ENCODE measurements around the gene RBM6. TPM values are rescaled to one million over a fixed set of nuclear protein-coding genes. Genes with fewer than 3 reads are reported as not detected.
"Not testable (repeated sequence)": the region's sequence is repeated elsewhere in the genome, so short reads cannot be mapped to it uniquely, and the experiment has no call there.

The RBM6 gene
- polyA plus RNA-seq, 1 donor, result 153 TPM

- Histone ChIP-seq H3K27me3 (ENCODE audit: control insufficient read depth, insufficient read depth, low read length) (no peaks in the 10 kb centered on the region), H3K27ac (ENCODE audit: low read length) (peak overlapping the region; percentile 83), H3K9me3 (ENCODE audit: control insufficient read depth, low read depth, low read length) (no peaks in the 10 kb centered on the region), H3K36me3 (ENCODE audit: control insufficient read depth, insufficient read depth, low read length) (no peaks in the 10 kb centered on the region), H3K4me3 (ENCODE audit: low read length) (no peak overlapping the region), H3K4me1 (ENCODE audit: control insufficient read depth, insufficient read depth, low read length) (peaks cover 41% of the 10 kb centered on the region)
- WGBS (ENCODE audit: insufficient coverage, low lambda C conversion rate), result no CpG with 5 or more reads among the region's 1 CpG
- peak; percentile 45 to 87 for DNase-seq
Observed at GRCh38 chr3:49930922-49931321, 9.0 kb upstream of the RBM6 start.

DNA sequence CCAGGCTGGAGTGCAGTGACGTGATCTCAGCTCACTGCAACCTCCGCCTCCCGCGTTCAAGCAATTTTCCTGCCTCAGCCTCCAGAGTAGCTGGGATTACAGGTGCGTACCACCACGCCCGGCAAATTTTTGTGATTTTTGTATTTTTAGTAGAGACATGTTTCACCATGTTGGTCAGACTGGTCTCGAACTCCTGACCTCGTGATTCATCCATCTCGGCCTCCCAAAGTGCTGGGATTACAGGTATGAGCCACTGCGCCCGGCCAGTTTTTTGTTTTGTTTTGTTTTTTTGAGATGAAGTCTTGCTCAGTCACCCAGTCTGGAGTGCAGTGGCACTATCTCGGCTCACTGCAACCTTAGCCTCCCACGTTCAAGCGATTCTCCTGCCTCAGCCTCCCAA lies 7.7 kb upstream of the RBM6 start:
- H3K9me3 ChIP-seq (ENCODE audit: control insufficient read depth, low read depth, low read length); H3K27me3 ChIP-seq (ENCODE audit: control insufficient read depth, insufficient read depth, low read length); H3K36me3 ChIP-seq (ENCODE audit: control insufficient read depth, insufficient read depth, low read length); H3K4me3 ChIP-seq (ENCODE audit: low read length); H3K27ac ChIP-seq (ENCODE audit: low read length); DNase-seq: not testable (repeated sequence)
- peaks cover 37% of the 10 kb centered on the region for H3K4me1 ChIP-seq (ENCODE audit: control insufficient read depth, insufficient read depth, low read length)
- WGBS (ENCODE audit: insufficient coverage, low lambda C conversion rate), result no CpG with 5 or more reads among the region's 15 CpGs

GRCh38 chr3:49937090-49937489 lies 2.9 kb upstream of the RBM6 start:
- Histone ChIP-seq H3K27me3 (ENCODE audit: control insufficient read depth, insufficient read depth, low read length) (no peaks in the 10 kb centered on the region), H3K27ac (ENCODE audit: low read length) (peak overlapping the region; percentile 61), H3K4me1 (ENCODE audit: control insufficient read depth, insufficient read depth, low read length) (peaks cover 12% of the 10 kb centered on the region), H3K4me3 (ENCODE audit: low read length) (no peak overlapping the region), H3K9me3 (ENCODE audit: control insufficient read depth, low read depth, low read length) (no peaks in the 10 kb centered on the region), H3K36me3 (ENCODE audit: control insufficient read depth, insufficient read depth, low read length) (no peaks in the 10 kb centered on the region)
- WGBS (ENCODE audit: insufficient coverage, low lambda C conversion rate), result 100% methylated on average over 1 of the region's 3 CpGs
- peak; percentile 68 to 81 for DNase-seq

GRCh38 chr3:49940667-49941249 lies 808 bp downstream of the RBM6 start:
- no peaks in the 10 kb centered on the region for H3K9me3 ChIP-seq (ENCODE audit: control insufficient read depth, low read depth, low read length)
- peaks cover under 1% of the 10 kb centered on the region for H3K36me3 ChIP-seq (ENCODE audit: control insufficient read depth, insufficient read depth, low read length)
- H3K27me3 ChIP-seq (ENCODE audit: control insufficient read depth, insufficient read depth, low read length), result no peaks in the 10 kb centered on the region
- H3K27ac ChIP-seq (ENCODE audit: low read length), result peak overlapping the region; percentile 96
- H3K4me3 ChIP-seq (ENCODE audit: low read length), result peak overlapping the region; percentile 88
- WGBS (ENCODE audit: insufficient coverage, low lambda C conversion rate), result 25% methylated on average over 2 of the region's 23 CpGs
- peak in 1 of 2 donors; percentile 33 for DNase-seq
- peaks cover 12% of the 10 kb centered on the region for H3K4me1 ChIP-seq (ENCODE audit: control insufficient read depth, insufficient read depth, low read length)

DNA sequence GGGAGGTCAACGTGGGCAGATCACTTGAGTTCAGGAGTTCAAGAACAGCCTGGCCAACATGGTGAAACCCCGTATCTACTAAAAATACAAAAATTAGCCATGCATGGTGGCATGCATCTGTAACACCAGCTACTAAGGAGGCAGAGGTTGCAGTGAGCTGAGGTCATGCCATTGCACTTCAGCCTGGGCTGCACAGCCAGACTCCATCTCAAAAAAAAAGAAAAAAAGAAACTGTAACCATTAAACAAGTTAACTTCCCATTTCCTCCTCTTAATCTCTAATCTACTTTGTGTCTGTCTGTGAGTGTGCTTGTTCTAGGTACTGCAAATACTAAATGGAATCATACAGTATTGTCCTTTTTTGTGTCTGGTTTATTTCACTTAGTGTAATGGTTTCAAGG lies 2.7 kb downstream of the RBM6 start:
- no peak for DNase-seq
- no CpG with 5 or more reads among the region's 2 CpGs for WGBS (ENCODE audit: insufficient coverage, low lambda C conversion rate)
- Histone ChIP-seq H3K27me3 (ENCODE audit: control insufficient read depth, insufficient read depth, low read length) (no peaks in the 10 kb centered on the region), H3K27ac (ENCODE audit: low read length) (no peak overlapping the region), H3K9me3 (ENCODE audit: control insufficient read depth, low read depth, low read length) (no peaks in the 10 kb centered on the region), H3K4me1 (ENCODE audit: control insufficient read depth, insufficient read depth, low read length) (peaks cover 7% of the 10 kb centered on the region), H3K36me3 (ENCODE audit: control insufficient read depth, insufficient read depth, low read length) (peaks cover 7% of the 10 kb centered on the region), H3K4me3 (ENCODE audit: low read length) (no peak overlapping the region)

GRCh38 chr3:49952924-49953323 lies 13.0 kb downstream of the RBM6 start:
- Histone ChIP-seq H3K9me3 (ENCODE audit: control insufficient read depth, low read depth, low read length) (no peaks in the 10 kb centered on the region), H3K27me3 (ENCODE audit: control insufficient read depth, insufficient read depth, low read length) (no peaks in the 10 kb centered on the region), H3K36me3 (ENCODE audit: control insufficient read depth, insufficient read depth, low read length) (peaks cover 4% of the 10 kb centered on the region), H3K27ac (ENCODE audit: low read length) (no peak overlapping the region), H3K4me3 (ENCODE audit: low read length) (no peak overlapping the region), H3K4me1 (ENCODE audit: control insufficient read depth, insufficient read depth, low read length) (no peaks in the 10 kb centered on the region)
- no CpG with 5 or more reads among the region's 6 CpGs for WGBS (ENCODE audit: insufficient coverage, low lambda C conversion rate)
- no peak for DNase-seq

DNA sequence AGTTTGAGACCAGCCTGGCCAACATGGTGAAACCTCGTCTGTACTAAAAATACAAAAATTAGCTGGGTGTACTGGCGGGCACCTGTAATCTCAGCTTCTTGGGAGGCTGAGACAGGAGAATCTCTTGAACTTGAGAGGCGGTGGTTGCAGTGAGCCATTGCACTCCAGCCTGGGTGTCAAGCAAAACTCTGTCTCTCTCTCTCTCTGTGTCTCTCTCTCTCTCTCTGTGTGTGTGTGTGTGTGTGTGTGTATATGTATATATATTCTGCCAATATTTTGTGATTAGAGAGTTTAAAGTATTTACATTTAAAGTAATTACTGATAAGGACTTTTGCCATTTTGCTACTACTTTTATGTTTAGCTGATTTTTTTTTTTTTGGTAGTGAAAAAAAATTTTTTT lies 15.7 kb downstream of the RBM6 start:
- no peak for DNase-seq
- H3K4me1 ChIP-seq (ENCODE audit: control insufficient read depth, insufficient read depth, low read length), result no peaks in the 10 kb centered on the region
- no peaks in the 10 kb centered on the region for H3K27me3 ChIP-seq (ENCODE audit: control insufficient read depth, insufficient read depth, low read length)
- H3K4me3 ChIP-seq (ENCODE audit: low read length), result no peak overlapping the region
- H3K36me3 ChIP-seq (ENCODE audit: control insufficient read depth, insufficient read depth, low read length), result peaks cover 4% of the 10 kb centered on the region
- WGBS (ENCODE audit: insufficient coverage, low lambda C conversion rate), result no CpG with 5 or more reads among the region's 3 CpGs
- no peak overlapping the region for H3K27ac ChIP-seq (ENCODE audit: low read length)
- no peaks in the 10 kb centered on the region for H3K9me3 ChIP-seq (ENCODE audit: control insufficient read depth, low read depth, low read length)

DNA sequence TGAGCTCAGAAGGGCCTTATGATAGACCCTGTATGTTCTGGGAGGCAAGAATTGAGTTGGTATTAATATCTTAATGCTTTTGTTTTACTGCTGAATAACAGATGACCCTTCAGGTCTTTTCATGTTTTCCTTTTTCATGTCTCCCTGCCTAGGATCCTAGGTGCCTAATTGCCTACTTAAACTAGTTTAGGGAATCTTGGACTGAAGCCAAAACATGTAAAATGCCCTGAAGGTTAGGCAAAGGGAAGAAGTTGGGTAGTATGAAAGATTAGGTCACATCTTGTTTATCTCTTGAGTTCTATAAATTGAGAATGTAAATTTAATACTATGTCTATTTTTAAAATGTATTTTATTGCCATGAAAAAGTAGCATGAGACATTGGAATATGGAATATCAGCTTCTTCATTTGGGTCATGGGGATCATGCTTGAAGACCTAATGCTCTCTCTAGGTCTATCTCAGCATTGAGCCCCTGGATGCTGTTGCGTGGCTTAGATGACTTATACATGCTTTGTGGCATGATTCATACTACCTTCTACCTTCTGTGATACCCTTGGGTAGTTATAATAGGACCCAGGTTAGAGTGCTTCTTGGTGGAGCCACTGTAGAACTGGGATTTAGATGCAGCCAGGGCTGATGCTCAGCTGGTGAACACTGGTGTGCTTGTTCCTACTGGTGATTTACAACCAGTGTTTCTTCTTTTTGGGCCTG lies 26.4 kb downstream of the RBM6 start:
- Histone ChIP-seq H3K36me3 (ENCODE audit: control insufficient read depth, insufficient read depth, low read length) (peaks cover 19% of the 10 kb centered on the region), H3K27me3 (ENCODE audit: control insufficient read depth, insufficient read depth, low read length) (no peaks in the 10 kb centered on the region), H3K9me3 (ENCODE audit: control insufficient read depth, low read depth, low read length) (no peaks in the 10 kb centered on the region), H3K4me3 (ENCODE audit: low read length) (no peak overlapping the region), H3K4me1 (ENCODE audit: control insufficient read depth, insufficient read depth, low read length) (peaks cover 4% of the 10 kb centered on the region), H3K27ac (ENCODE audit: low read length) (no peak overlapping the region)
- WGBS (ENCODE audit: insufficient coverage, low lambda C conversion rate), result no CpG with 5 or more reads among the region's 1 CpG
- no peak for DNase-seq

- H3K9me3 ChIP-seq (ENCODE audit: control insufficient read depth, low read depth, low read length), result no peaks in the 10 kb centered on the region
- H3K36me3 ChIP-seq (ENCODE audit: control insufficient read depth, insufficient read depth, low read length), result peaks cover 19% of the 10 kb centered on the region
- WGBS (ENCODE audit: insufficient coverage, low lambda C conversion rate), result 83% methylated on average over 1 of the region's 6 CpGs
- H3K4me3 ChIP-seq (ENCODE audit: low read length), result no peak overlapping the region
- no peak overlapping the region for H3K27ac ChIP-seq (ENCODE audit: low read length)
- no peak for DNase-seq
- H3K4me1 ChIP-seq (ENCODE audit: control insufficient read depth, insufficient read depth, low read length), result peaks cover 4% of the 10 kb centered on the region
- H3K27me3 ChIP-seq (ENCODE audit: control insufficient read depth, insufficient read depth, low read length), result no peaks in the 10 kb centered on the region
Observed at GRCh38 chr3:49967291-49967690, 27.3 kb downstream of the RBM6 start.

DNA sequence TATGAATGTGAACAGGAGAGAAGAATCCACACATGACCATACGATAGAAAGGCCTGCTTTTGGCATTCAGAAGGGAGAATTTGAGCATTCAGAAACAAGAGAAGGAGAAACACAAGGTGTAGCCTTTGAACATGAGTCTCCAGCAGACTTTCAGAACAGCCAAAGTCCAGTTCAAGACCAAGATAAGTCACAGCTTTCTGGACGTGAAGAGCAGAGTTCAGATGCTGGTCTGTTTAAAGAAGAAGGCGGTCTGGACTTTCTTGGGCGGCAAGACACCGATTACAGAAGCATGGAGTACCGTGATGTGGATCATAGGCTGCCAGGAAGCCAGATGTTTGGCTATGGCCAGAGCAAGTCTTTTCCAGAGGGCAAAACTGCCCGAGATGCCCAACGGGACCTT lies 28.4 kb downstream of the RBM6 start:
- Histone ChIP-seq H3K27ac (ENCODE audit: low read length) (peak overlapping the region; percentile 47), H3K9me3 (ENCODE audit: control insufficient read depth, low read depth, low read length) (no peaks in the 10 kb centered on the region), H3K4me3 (ENCODE audit: low read length) (no peak overlapping the region), H3K27me3 (ENCODE audit: control insufficient read depth, insufficient read depth, low read length) (no peaks in the 10 kb centered on the region), H3K36me3 (ENCODE audit: control insufficient read depth, insufficient read depth, low read length) (peaks cover 26% of the 10 kb centered on the region), H3K4me1 (ENCODE audit: control insufficient read depth, insufficient read depth, low read length) (peaks cover 4% of the 10 kb centered on the region)
- WGBS (ENCODE audit: insufficient coverage, low lambda C conversion rate), result no CpG with 5 or more reads among the region's 8 CpGs
- DNase-seq, result peak; percentile 45 to 60

DNA sequence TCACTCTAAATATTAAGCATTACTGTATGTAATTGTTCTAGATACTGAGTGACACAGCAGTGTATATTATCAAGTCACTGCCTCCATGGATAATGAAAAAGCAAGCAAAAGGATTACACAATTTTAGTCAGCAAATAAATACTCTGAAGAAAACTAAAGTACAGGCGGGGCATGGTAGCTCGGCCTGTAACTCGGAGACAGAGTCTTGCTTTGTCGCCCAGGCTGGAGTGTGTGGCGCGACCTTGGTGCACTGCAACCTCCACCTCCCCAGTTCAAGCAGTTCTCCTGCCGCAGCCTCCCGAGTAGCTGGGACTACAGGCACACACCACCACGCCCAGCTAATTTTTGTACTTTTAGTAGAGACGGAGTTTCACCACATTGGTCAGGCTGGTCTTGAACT lies 32.7 kb downstream of the RBM6 start:
- peaks cover 24% of the 10 kb centered on the region for H3K36me3 ChIP-seq (ENCODE audit: control insufficient read depth, insufficient read depth, low read length)

More for the DNA sequence above, 32.7 kb downstream of the RBM6 start:
- Histone ChIP-seq H3K4me1 (ENCODE audit: control insufficient read depth, insufficient read depth, low read length) (peaks cover 4% of the 10 kb centered on the region), H3K27ac (ENCODE audit: low read length) (no peak overlapping the region), H3K4me3 (ENCODE audit: low read length) (no peak overlapping the region), H3K27me3 (ENCODE audit: control insufficient read depth, insufficient read depth, low read length) (no peaks in the 10 kb centered on the region), H3K9me3 (ENCODE audit: control insufficient read depth, low read depth, low read length) (no peaks in the 10 kb centered on the region)
- DNase-seq, result no peak
- WGBS (ENCODE audit: insufficient coverage, low lambda C conversion rate), result no CpG with 5 or more reads among the region's 10 CpGs

Measured in large intestine (tissue), 3 donors.